AG10803 (cell line): ENCODE measurements around the gene MUC16.
"Not testable (repeated sequence)": the region's sequence is repeated elsewhere in the genome, so short reads cannot be mapped to it uniquely, and the experiment has no call there.

Experiments
- DNase-seq: peaks from one replicate; pipeline ENCODE4 v3.0.0; 2010; ENCODE audit warnings: low read depth
- H3K4me3 ChIP-seq: 2 replicates; pipeline ENCODE4 v1.5.1; 2011; ENCODE audit warnings: mild to moderate bottlenecking, low read length, control low read depth
- CTCF ChIP-seq: conservative IDR thresholded peaks from 2 replicates; pipeline ENCODE4 v1.5.1; 2011; ENCODE audit warnings: mild to moderate bottlenecking, low read length, control low read depth, inconsistent platforms

MUC16 gene

DNA sequence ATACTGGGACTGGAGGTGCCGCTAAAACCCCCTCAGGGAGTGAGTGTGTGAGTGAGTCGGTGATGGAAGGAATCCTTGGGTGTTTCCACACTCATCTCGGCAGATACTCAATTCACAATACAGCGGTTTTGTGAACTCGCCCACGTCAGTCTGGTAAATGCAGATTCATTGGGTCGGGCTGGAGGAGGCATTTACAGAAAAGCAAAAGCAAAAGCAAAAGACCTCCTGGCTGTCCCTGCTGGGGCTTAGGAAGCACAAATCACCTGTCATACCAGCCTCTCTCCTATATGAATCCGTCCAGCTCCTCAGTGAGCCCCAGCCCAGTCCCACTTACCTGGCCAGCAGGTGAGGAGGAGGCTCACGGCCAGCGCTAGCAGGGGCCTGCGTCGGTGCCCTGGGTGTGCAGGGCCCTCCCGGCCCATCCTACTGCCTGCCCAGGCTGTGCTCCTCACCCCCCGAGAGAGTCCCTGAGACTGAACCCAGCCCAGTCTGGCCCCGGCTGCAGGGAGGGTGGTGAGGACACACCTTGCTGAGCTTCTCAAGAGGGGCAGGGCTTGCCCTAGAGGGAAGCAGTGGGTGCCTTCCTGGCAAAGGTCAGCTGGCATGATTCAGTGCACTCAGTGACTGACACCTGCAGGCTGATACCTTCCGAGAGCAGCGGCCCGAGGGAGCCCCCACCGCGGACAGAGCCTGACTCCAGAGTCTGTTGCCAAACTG lies at the start of gene MUC16:
Gene MUC16, minus strand, starts transcription at position 475 of the 717 bp plus-strand sequence.
- no peak within 1 kb of the TSS for H3K4me3 ChIP-seq
- no peak for TF ChIP-seq CTCF
- no peak for DNase-seq

GRCh38 chr19:9058905-9059667 lies 48.9 kb upstream of the MUC16 start:
- DNase-seq: no peak
- no peak overlapping the region for H3K4me3 ChIP-seq
- TF ChIP-seq CTCF: no peak

DNA sequence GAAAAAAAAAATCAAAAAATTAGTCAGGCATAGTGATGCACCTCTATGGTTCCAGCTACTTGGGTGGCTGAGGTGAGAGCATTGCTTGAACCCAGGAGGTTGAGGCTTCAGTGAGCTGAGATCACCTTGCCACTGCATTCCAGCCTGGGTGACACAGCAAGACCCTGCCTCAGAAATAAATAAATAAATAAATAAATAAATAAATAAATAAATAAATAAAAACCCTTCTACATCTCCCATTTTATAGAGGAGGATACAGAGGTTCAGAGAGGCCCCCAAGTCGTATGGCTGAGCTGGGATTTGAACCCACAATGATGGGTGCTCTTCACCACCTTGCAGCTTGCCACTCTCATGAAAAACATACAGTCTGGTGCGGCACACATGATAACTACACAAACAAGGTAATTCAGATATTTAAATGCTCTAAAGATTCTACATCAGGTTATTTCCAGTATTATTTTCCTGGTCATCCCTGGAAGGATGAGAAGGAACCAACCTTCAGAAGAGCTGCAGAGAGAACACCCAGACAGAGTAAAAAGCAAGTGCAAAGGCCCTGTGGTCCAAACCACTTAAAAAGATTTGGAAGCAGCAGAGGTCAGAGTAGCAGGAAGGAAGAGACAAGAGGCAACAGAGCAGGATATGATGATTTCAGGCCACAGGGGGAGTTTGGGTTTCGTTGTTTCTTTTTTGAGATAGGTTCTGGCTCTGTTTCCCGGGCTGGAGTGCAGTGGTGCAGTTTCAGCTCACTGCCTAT lies 47.5 kb upstream of the MUC16 start:
- no peak for TF ChIP-seq CTCF
- no peak overlapping the region for H3K4me3 ChIP-seq
- DNase-seq: no peak

DNA sequence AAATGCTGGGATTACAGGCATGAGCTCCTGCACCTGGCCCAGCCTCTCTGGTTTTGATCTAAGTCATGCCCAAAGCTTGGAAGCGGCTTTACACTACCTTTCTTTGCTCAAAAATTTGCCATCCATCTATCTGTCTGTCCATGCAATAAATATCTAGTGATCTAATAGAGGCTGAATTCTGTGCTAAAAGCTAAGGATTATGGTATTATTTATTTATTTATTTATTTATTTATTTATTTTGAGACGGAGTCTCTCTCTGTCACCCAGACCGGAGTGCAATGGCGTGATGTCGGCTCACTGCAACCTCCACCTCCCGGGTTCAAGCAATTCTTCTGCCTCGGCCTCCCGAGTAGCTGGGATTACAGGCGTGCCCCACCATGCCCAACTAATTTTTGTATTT lies 45.9 kb upstream of the MUC16 start:
- not testable (repeated sequence) for DNase-seq, H3K4me3 ChIP-seq

- TF ChIP-seq CTCF: no peak
- no peak for DNase-seq
- no peak overlapping the region for H3K4me3 ChIP-seq
These were observed 44.6 kb upstream of the MUC16 start for GRCh38 chr19:9054765-9055164.

DNA sequence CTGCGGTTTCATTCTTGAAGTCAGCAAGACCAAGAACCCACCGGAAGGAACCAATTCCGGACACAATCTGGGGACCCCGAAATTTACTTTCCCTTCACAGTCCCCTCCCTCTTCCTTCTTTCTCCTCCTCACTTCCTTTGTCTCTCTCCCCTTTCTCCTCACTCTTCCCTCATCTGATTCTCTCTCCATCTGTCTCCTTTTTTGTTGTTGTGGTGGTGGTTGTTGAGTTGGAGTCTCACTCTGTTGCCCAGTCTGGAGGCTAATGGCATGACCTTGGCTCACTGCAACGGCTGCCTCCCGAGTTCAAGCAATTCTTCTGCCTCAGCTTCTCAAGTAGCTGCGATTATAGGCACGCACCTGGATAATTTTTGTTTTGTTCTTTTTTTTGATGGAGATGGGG lies 44.0 kb upstream of the MUC16 start:
- DNase-seq: no peak
- no peak for TF ChIP-seq CTCF
- no peak overlapping the region for H3K4me3 ChIP-seq

DNA sequence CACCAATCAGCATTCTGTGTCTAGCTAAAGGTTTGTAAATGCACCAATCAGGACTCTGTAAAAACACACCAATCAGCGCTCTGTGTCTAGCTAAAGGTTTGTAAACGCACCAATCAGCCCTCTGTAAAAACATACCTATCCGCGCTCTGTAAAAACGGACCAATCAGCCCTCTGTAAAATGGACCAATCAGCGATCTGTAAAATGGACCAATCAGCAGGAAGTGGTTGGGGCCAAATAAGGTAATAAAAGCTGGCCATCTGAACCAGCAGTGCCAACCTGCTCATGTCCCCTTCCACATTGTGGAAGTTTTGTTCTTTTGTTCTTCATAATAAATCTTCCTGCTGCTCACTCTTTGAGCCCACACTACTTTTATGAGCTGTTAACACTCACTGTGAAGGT lies 43.5 kb upstream of the MUC16 start:
- H3K4me3 ChIP-seq, DNase-seq: not testable (repeated sequence)

DNA sequence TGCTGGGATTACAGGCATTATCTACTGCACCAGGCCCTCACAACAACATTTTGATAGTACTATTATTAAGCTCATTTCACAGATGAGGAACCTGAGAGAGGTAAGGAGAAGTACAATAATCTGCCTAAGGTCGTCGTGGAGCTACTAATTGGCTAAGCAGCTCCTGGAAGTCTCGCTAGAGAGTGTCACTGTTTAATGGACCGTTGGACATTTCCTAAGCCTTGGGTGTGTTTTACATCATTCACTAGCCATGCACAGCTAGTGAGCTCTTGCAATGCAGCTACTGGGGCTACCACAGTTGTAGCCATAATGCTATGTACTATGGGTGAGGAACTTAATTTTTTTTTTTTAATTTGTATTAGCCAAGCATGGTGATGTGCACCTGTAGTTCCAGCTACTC lies 42.7 kb upstream of the MUC16 start:
- no peak overlapping the region for H3K4me3 ChIP-seq
- no peak for TF ChIP-seq CTCF
- no peak for DNase-seq
